ENCODE data around the gene GABBR2.
A peak's percentile ranks its signal among the peaks of the same experiment; 100 is the strongest.

The GABBR2 gene

GRCh38 chr9:98263482-98264357 lies 445.0 kb downstream of the GABBR2 start:
- DNase-seq (ENCODE audit: insufficient read length) (peak; percentile 45), FAIRE-seq (peak; percentile 58)
- TF ChIP-seq POLR2A (IDR thresholded peaks at IDR 0.05; ENCODE audit: low read depth, low read length) (no peak), TAF1 (IDR thresholded peaks at IDR 0.05; ENCODE audit: borderline replicate concordance, low read depth, low read length) (no peak), POLR2AphosphoS5 (IDR thresholded peaks at IDR 0.05; ENCODE audit: low read depth, low read length) (no peak)

GRCh38 chr9:98263080-98263479 lies 445.7 kb downstream of the GABBR2 start:
- DNase-seq (ENCODE audit: insufficient read length) (no peak), FAIRE-seq (no peak)
- TF ChIP-seq TAF1 (IDR thresholded peaks at IDR 0.05; ENCODE audit: borderline replicate concordance, low read depth, low read length) = no peak
- no peak for TF ChIP-seq POLR2A (IDR thresholded peaks at IDR 0.05; ENCODE audit: low read depth, low read length)
- TF ChIP-seq POLR2AphosphoS5 (IDR thresholded peaks at IDR 0.05; ENCODE audit: low read depth, low read length) = no peak

GRCh38 chr9:98262056-98262455 lies 446.7 kb downstream of the GABBR2 start:
- no peak for TF ChIP-seq POLR2A (IDR thresholded peaks at IDR 0.05; ENCODE audit: low read depth, low read length)
- TF ChIP-seq POLR2AphosphoS5 (IDR thresholded peaks at IDR 0.05; ENCODE audit: low read depth, low read length) = no peak
- TF ChIP-seq TAF1 (IDR thresholded peaks at IDR 0.05; ENCODE audit: borderline replicate concordance, low read depth, low read length) = no peak
- DNase-seq (ENCODE audit: insufficient read length) (no peak), FAIRE-seq (no peak)

DNA sequence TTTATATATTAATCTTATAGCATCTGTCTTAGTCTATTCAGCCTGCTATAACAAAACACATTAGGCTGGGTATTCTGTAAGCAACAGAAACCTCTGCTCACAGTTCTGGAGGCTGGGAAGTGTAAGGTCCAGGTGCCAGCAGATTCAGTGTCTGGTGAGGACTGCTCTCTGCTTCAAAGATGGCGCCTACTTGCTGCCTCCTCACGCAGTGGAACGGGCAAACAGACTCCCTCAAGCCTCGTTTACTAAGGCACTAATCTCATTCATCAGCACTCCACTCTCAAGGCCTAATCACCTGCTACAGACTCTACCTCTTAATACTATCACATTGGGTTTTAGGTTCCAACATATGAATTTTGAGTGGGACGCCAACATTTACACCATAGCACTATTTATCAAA lies 448.1 kb downstream of the GABBR2 start:
- DNase-seq (ENCODE audit: insufficient read length) = no peak
- FAIRE-seq = no peak
- TF ChIP-seq POLR2AphosphoS5 (IDR thresholded peaks at IDR 0.05; ENCODE audit: low read depth, low read length) (no peak), TAF1 (IDR thresholded peaks at IDR 0.05; ENCODE audit: borderline replicate concordance, low read depth, low read length) (no peak), POLR2A (IDR thresholded peaks at IDR 0.05; ENCODE audit: low read depth, low read length) (no peak)

DNA sequence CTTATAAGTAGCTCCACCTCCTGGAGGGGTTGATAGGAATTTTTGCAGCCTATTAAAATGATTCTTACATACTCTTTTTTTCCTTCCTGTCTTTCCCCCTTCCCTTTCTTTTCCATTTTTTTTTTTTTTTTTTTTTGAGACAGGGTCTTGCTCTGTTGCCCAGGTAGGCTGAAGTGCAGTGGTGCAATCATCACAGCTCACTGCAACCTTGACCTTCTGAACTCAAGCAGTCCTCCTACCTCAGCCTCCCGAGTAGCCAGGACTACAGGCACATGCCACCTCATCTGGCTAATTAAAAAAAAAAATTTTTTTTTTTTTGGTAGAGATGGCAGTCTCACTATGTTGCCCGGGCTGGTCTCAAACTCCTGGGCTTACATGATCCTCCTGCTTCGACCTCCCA lies 448.9 kb downstream of the GABBR2 start:
- FAIRE-seq = no peak
- no peak for DNase-seq (ENCODE audit: insufficient read length)
- TF ChIP-seq TAF1 (IDR thresholded peaks at IDR 0.05; ENCODE audit: borderline replicate concordance, low read depth, low read length) (no peak), POLR2A (IDR thresholded peaks at IDR 0.05; ENCODE audit: low read depth, low read length) (no peak), POLR2AphosphoS5 (IDR thresholded peaks at IDR 0.05; ENCODE audit: low read depth, low read length) (no peak)

DNA sequence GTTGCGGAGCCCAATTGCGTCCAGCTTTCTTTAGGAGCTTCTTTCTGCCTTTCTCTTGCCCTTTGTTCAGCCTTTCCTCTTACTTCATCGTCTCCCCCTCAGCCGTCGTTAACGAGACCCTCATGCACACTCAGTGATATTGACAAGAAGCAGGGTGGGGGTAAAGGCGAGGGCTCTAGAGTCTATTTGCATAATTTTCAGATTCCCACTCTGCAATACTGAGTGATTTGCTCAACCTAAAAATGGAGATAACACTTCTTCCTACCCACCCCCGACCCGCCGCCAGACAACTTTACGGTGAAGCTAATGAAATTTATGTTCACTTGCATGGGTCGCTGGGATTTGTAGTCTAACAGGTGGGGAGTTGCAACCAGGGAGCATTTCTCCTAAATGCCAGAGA lies 452.0 kb downstream of the GABBR2 start:
- FAIRE-seq (no peak), DNase-seq (ENCODE audit: insufficient read length) (no peak)
- TF ChIP-seq POLR2AphosphoS5 (IDR thresholded peaks at IDR 0.05; ENCODE audit: low read depth, low read length) (no peak), TAF1 (IDR thresholded peaks at IDR 0.05; ENCODE audit: borderline replicate concordance, low read depth, low read length) (no peak)

- FAIRE-seq = peak; percentile 81
- TF ChIP-seq POLR2AphosphoS5 (IDR thresholded peaks at IDR 0.05; ENCODE audit: low read depth, low read length) (peak; percentile 67), POLR2A (IDR thresholded peaks at IDR 0.05; ENCODE audit: low read depth, low read length) (peak; percentile 74; the same call in 1 of the 2 replicates), TAF1 (IDR thresholded peaks at IDR 0.05; ENCODE audit: borderline replicate concordance, low read depth, low read length) (no peak; the same call in 1 of the 2 replicates)
- DNase-seq (ENCODE audit: insufficient read length) = peak; percentile 96
These were observed 453.0 kb downstream of the GABBR2 start, which contains the start of gene TBC1D2 for GRCh38 chr9:98255578-98256296. Gene TBC1D2, minus strand, starts transcription at chr9:98255649. Its CDS starts 108 bp downstream, at chr9:98255541.

DNA sequence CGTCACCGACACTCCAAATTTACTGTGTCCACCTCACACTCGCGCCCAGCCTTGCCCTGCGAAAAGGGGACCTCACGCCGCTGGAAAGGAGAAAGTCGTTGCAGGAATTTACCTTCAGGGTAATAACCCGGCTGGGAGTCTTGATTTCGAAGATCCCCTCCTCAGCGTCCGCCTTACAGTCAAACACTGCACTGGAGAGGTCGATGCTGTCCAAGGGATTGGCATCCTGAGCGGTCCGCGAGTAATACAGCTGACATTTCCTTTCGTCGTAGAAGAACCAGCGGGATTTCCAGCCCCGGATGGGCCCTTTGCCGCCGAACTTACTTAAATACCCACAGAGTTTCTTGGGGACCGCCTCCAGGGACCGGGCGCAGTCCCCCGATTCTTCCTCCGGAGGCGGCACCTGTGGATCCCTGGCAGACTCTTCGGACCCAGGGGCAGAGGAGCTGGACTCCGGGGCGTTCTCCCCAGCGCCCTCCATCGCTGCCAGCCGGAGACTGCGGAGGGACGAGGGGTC lies 453.6 kb downstream of the GABBR2 start:
- DNase-seq (ENCODE audit: insufficient read length) (no peak), FAIRE-seq (no peak)
- TF ChIP-seq POLR2A (IDR thresholded peaks at IDR 0.05; ENCODE audit: low read depth, low read length) (no peak), POLR2AphosphoS5 (IDR thresholded peaks at IDR 0.05; ENCODE audit: low read depth, low read length) (no peak), TAF1 (IDR thresholded peaks at IDR 0.05; ENCODE audit: borderline replicate concordance, low read depth, low read length) (no peak)

DNA sequence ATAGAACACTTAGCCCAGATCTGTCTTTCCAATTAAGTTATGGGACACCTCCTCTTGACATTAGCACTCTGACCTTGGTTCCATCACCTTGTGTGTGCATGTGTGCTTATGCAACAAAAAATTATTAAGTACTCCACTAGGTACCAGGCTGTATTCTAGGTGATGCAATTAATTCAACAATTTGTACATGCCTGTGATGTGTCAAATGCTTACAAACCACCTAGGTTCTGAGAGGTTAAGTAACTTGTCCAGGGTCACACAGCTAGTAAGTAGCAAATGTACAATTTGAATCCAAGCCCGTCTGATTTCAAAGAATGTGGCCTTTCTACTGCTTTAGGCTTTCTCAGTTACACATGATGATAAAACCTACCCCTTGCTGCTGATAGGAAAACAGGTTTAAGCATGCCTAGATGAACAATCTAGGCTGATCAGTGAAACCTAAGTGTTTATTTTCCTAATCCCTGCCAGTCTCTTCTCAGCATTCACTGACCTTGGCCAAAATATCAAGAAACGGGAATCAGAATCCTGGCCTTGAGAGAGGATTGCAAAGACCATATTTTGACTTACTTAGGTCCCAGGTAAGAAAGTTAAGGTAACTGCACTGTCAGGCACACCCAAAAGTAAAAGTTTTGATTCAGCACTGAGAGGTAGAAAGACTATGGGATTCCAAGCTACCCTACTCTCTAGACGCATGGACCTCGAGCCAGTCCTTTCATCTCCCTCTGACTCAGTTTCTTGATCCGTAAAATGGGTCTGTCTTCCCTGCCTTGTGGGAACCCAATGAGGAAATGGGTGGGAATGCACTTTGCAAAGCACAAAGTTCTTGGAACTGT lies 454.3 kb downstream of the GABBR2 start:
- no peak for DNase-seq (ENCODE audit: insufficient read length)
- no peak for TF ChIP-seq POLR2A (IDR thresholded peaks at IDR 0.05; ENCODE audit: low read depth, low read length)
- TF ChIP-seq TAF1 (IDR thresholded peaks at IDR 0.05; ENCODE audit: borderline replicate concordance, low read depth, low read length) = no peak
- TF ChIP-seq POLR2AphosphoS5 (IDR thresholded peaks at IDR 0.05; ENCODE audit: low read depth, low read length) = no peak
- FAIRE-seq = no peak

- FAIRE-seq = no peak
- TF ChIP-seq POLR2A (IDR thresholded peaks at IDR 0.05; ENCODE audit: low read depth, low read length) (no peak), TAF1 (IDR thresholded peaks at IDR 0.05; ENCODE audit: borderline replicate concordance, low read depth, low read length) (no peak), POLR2AphosphoS5 (IDR thresholded peaks at IDR 0.05; ENCODE audit: low read depth, low read length) (no peak)
- no peak for DNase-seq (ENCODE audit: insufficient read length)
These were observed 455.2 kb downstream of the GABBR2 start for GRCh38 chr9:98253565-98253964.

DNA sequence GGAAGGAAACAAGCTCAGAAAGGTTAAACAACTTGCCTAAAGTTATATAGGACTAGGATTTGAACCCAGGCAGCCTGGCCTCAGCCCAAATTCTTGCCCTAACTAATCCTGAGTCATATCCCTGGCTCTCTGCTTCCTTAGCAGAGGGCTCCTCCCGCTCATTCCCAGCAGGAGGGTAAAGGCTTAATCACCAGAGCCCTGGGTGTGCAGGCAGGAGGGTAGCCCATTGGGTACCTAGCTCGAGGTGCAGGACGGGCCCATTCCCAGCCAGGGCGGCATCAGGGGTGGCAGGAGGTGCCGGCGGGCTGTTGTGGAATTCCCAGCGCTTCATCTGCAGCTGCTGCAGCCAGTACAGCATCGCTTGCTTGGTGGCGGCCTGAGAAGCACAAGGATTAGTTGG lies 457.2 kb downstream of the GABBR2 start:
- FAIRE-seq (no peak), DNase-seq (ENCODE audit: insufficient read length) (no peak)
- no peak for TF ChIP-seq POLR2AphosphoS5 (IDR thresholded peaks at IDR 0.05; ENCODE audit: low read depth, low read length)
- TF ChIP-seq POLR2A (IDR thresholded peaks at IDR 0.05; ENCODE audit: low read depth, low read length) = no peak

Data from GM12892 (cell line).